GM06990 (cell line): Measurements from ENCODE around the gene HSPA8.

Source experiments
- DNase-seq: peaks from one replicate; pipeline ENCODE4 v3.0.0-alpha.2; 2011; ENCODE audit not compliant: insufficient read length; ENCODE audit errors: extremely low read depth
- H3K27me3 ChIP-seq: replicated peaks from 2 replicates; pipeline ENCODE4 v1.6.0; 2011; ENCODE audit warnings: low read length; ENCODE audit not compliant: control insufficient read depth, insufficient read depth
- H3K36me3 ChIP-seq: 2 replicates; pipeline ENCODE4 v1.5.1; 2011; ENCODE audit warnings: low read length; ENCODE audit not compliant: control insufficient read depth, insufficient read depth
- H3K4me3 ChIP-seq: replicated peaks from 2 replicates; pipeline ENCODE4 v1.5.1; 2011; ENCODE audit warnings: low read depth, mild to moderate bottlenecking, control low read depth, low read length
- CTCF ChIP-seq: IDR thresholded peaks from 2 replicates; pipeline ENCODE4 v1.5.1; 2011; ENCODE audit warnings: low read length, control low read depth, mild to moderate bottlenecking, inconsistent platforms; ENCODE audit not compliant: insufficient read depth, poor library complexity, severe bottlenecking

HSPA8 gene

GRCh38 chr11:123057661-123058305, 4.2 kb downstream of the HSPA8 start:
- Histone ChIP-seq H3K36me3 (peaks cover 31% of the 10 kb centered on the region), H3K27me3 (no peaks in the 10 kb centered on the region), H3K4me3 (no peak overlapping the region; the same call in 1 of the 2 replicates)
- DNase-seq = no peak
- no peak for TF ChIP-seq CTCF

- TF ChIP-seq CTCF = no peak
- Histone ChIP-seq H3K4me3 (no peak overlapping the region), H3K36me3 (peaks cover 31% of the 10 kb centered on the region), H3K27me3 (no peaks in the 10 kb centered on the region)
- DNase-seq = no peak
Observed at GRCh38 chr11:123056835-123057491, 5.0 kb downstream of the HSPA8 start.

- H3K36me3 ChIP-seq = peaks cover 29% of the 10 kb centered on the region
- no peak for DNase-seq
Observed at GRCh38 chr11:123055191-123055901, 6.6 kb downstream of the HSPA8 start.

GRCh38 chr11:123054301-123055065, 7.5 kb downstream of the HSPA8 start:
- Histone ChIP-seq H3K27me3 (no peaks in the 10 kb centered on the region), H3K4me3 (no peak overlapping the region), H3K36me3 (peaks cover 26% of the 10 kb centered on the region)
- DNase-seq = no peak
- peak; percentile 62 for TF ChIP-seq CTCF

More at GRCh38 chr11:123055191-123055901, 6.6 kb downstream of the HSPA8 start:
- TF ChIP-seq CTCF = no peak
- no peaks in the 10 kb centered on the region for H3K27me3 ChIP-seq
- H3K4me3 ChIP-seq = no peak overlapping the region

GRCh38 chr11:123052901-123053721, 8.8 kb downstream of the HSPA8 start:
- no peak for TF ChIP-seq CTCF
- no peaks in the 10 kb centered on the region for H3K27me3 ChIP-seq
- peaks cover 17% of the 10 kb centered on the region for H3K36me3 ChIP-seq
- H3K4me3 ChIP-seq = no peak overlapping the region
- no peak for DNase-seq
